ENCODE results near the gene SPINK2. TPM values are rescaled to one million over a fixed set of nuclear protein-coding genes. Genes with fewer than 3 reads are reported as not detected.
A peak's percentile ranks its signal among the peaks of the same experiment; 100 is the strongest.

Gene SPINK2, protein sequence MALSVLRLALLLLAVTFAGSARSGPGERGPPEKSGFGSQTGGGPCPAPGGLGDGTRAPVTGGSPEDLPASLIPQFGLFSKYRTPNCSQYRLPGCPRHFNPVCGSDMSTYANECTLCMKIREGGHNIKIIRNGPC
- 1 to 10 TPM; 5.0 to 7.9 TPM for total RNA-seq

DNA sequence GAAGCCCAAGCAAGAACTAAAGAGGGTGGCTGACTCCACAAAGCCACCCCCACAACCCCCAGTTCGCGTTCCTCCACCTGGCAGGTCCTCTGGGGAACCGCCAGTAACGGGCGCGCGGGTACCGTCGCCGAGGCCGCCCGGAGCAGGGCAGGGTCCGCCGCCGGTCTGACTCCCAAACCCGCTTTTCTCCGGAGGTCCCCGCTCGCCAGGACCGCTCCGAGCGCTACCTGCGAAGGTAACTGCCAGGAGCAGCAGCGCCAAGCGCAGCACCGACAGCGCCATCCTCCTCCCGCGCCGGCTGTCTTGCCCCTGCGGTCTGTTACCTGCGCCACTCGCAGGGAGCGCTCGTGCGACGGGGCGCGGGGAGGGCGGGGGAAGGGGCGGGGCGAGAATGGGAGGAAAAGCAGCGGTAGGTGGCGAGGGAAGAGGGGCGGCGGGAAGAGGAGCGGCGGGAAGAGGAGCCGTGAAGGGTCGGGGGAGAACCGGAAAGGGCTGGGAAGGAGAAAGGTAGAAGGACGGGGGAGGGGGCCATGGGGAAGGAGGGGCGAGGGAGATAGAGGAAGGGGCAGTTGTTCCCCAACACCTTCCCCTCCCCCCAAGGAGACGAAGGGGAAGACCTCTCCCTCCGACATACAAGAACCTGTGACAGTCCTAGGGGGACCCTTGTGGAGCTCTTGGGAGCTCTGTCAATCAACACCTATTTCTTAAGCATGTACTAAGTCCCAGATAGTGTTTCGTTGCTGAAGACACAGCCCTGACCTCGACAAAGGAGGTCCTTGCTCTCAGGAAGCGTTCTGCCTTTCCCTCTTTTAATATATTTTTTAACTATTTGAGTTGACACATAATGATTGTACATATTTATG, at the start of gene SPINK2:
Gene SPINK2 (minus strand): TSS at position 321 of the 863 bp plus-strand sequence. CDS start 39 bp downstream, at position 282.
- H3K4me1 Mint-ChIP-seq, result peaks cover 40% of the 10 kb centered on the region
- peak within 1 kb of the TSS; percentile 54 for H3K27ac Mint-ChIP-seq
- peaks cover 18% of the 10 kb centered on the region for H3K36me3 Mint-ChIP-seq (ENCODE audit: low read depth)
- peaks cover 8% of the 10 kb centered on the region for H3K9me3 Mint-ChIP-seq
- CTCF ChIA-PET, result interaction anchor here (0.8 to 1.4 kb wide), 4 partner anchors 14 to 153 kb away, joined by 3 read pairs; no protein-coding TSS in a partner anchor
- POLR2A ChIA-PET, result no interaction called here
- peak; percentile 75 for DNase-seq
- peaks cover 29% of the 10 kb centered on the region for H3K27me3 Mint-ChIP-seq
- H3K4me3 Mint-ChIP-seq, result peak within 1 kb of the TSS; percentile 72

DNA sequence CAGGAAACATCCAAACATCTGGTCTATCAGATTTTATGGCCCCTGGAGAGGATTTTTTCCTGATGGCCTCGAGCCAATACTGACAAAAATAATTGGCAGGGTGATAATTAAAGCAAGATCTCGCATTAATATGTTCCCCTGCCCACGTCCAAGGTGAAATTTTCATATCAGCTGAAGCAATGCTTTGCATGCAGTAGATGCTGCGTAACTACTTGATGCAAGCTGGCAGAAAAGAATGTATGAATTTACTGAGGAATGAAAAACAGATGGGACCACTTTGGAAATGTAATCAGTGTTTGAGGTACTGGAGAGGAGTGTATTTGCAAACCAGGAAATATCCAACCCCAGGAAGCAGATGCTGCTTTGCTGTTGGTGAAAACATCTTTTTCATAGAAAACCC, 49.4 kb upstream of the SPINK2 start:
- ChIA-PET POLR2A (no interaction called here), CTCF (interaction anchor here (1.6 kb wide), 1 partner anchor 9 kb away, joined by 4 read pairs; no protein-coding TSS in a partner anchor)
- Mint-ChIP-seq H3K4me3 (no peak overlapping the region), H3K27ac (no peak overlapping the region), H3K27me3 (peaks cover 4% of the 10 kb centered on the region), H3K36me3 (ENCODE audit: low read depth) (no peaks in the 10 kb centered on the region), H3K4me1 (peaks cover 8% of the 10 kb centered on the region), H3K9me3 (no peaks in the 10 kb centered on the region)
- no peak for DNase-seq

DNA sequence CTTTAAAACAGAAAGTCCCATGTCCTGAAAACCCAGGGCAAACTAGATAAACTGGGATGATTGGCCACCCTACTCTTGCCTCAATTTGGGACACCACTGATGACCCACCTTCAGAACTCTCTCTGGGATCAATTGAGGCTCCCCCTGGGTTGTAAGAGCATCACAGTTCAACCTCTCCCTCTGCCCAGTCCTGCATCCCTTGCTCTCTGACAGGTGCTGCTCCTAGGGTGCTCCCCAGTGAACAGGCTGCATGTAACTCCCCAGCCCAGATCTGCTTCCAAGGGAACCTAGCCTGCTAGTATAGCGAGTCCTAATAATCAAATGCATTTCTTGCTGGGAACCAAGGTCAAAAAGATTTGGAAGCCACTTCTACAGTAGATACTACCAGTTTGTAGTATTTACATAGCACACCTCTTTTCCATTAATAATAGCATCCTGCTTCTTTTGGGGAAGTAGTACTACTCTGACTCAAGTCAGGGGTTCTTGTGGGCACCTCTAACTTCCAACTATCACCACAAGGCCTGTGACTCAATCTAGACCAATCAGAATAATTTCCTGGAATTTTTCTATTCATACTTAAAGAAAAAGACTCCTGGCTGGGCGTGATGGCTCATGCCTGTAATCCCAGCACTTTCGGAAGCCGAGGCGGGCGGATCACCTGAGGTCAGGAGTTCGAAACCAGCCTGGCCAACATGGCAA, 42.1 kb upstream of the SPINK2 start:
- H3K4me1 Mint-ChIP-seq, result peaks cover 7% of the 10 kb centered on the region
- no peak overlapping the region for H3K27ac Mint-ChIP-seq
- no peaks in the 10 kb centered on the region for H3K9me3 Mint-ChIP-seq
- ChIA-PET CTCF (no interaction called here), POLR2A (no interaction called here)
- no peak for DNase-seq
- H3K27me3 Mint-ChIP-seq, result no peaks in the 10 kb centered on the region
- H3K4me3 Mint-ChIP-seq, result no peak overlapping the region
- no peaks in the 10 kb centered on the region for H3K36me3 Mint-ChIP-seq (ENCODE audit: low read depth)

DNA sequence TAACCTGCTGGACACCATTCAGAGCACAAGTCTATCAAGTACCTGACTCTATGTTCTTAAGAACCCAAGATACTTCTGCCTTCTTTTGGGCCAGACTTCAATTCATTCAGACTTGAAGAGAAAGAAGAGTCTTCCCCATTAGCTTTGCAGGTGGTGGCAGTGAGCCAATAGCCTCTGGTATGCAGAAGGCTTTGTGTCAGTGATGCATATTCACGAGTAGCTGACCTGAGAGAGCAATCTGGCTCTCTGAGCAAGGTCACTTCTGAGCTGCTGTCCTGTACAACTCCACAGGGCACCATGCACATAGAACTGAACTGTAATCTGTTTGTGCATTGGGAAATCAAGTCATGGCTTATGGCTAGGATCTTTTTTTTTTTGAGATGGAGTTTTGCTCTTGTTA, 39.9 kb upstream of the SPINK2 start:
- Mint-ChIP-seq H3K27ac (no peak overlapping the region), H3K27me3 (peaks cover 6% of the 10 kb centered on the region), H3K4me1 (peaks cover 7% of the 10 kb centered on the region), H3K36me3 (ENCODE audit: low read depth) (no peaks in the 10 kb centered on the region), H3K9me3 (no peaks in the 10 kb centered on the region), H3K4me3 (no peak overlapping the region)
- POLR2A ChIA-PET, result no interaction called here
- CTCF ChIA-PET, result interaction anchor here (0.6 to 1.8 kb wide), 2 partner anchors 10 to 88 kb away, joined by 3 to 4 read pairs; no protein-coding TSS in a partner anchor
- DNase-seq, result no peak

DNA sequence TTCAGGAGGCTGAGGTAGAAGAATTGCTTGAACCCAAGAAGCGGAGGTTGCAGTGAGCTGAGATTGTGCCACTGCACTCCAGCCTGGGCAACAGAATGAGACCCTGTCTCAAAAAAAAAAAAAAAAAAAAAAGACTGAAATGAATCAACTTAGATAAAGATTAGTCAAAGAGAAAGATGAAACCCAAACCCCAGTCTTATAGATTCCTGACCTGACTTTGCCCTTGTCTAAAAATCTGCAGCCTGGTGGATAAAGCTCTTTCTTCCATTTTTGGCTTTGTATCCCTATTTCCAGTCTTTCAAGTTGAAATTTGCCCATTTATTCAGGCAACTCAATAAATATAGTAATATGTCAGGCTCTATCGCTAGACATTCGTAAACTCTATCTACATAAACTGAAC, 39.3 kb upstream of the SPINK2 start:
- ChIA-PET POLR2A (no interaction called here), CTCF (interaction anchor here (0.6 to 1.8 kb wide), 3 partner anchors 11 to 241 kb away, joined by 3 to 4 read pairs (median 3); no protein-coding TSS in a partner anchor)
- peaks cover 8% of the 10 kb centered on the region for H3K27me3 Mint-ChIP-seq
- no peaks in the 10 kb centered on the region for H3K36me3 Mint-ChIP-seq (ENCODE audit: low read depth)
- H3K4me3 Mint-ChIP-seq, result no peak overlapping the region
- DNase-seq, result no peak
- no peak overlapping the region for H3K27ac Mint-ChIP-seq
- H3K9me3 Mint-ChIP-seq, result no peaks in the 10 kb centered on the region
- H3K4me1 Mint-ChIP-seq, result peaks cover 7% of the 10 kb centered on the region

DNA sequence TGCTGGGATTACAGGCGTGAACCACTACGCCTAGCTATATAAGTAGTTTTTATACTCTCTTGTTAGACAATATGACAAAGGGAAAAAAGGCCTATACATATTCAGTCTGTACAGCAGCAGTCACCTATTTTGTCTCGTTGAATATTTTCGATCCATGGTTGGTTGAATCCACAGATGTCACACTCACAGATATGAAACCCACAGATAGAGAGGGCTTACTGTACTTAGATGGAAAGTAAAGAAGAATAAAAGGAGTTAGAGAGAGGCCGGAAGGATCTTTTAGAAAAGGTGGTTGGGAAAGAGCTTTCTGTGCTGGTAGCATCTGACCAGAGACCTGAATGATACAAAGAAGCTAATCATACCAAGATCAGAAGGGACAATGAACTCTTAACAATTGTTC, 38.3 kb upstream of the SPINK2 start:
- Mint-ChIP-seq H3K27ac (no peak overlapping the region), H3K9me3 (no peaks in the 10 kb centered on the region), H3K4me1 (peaks cover 7% of the 10 kb centered on the region), H3K4me3 (no peak overlapping the region), H3K36me3 (ENCODE audit: low read depth) (no peaks in the 10 kb centered on the region), H3K27me3 (peaks cover 8% of the 10 kb centered on the region)
- POLR2A ChIA-PET, result no interaction called here
- CTCF ChIA-PET, result interaction anchor here (1.0 to 1.2 kb wide), 2 partner anchors 8 to 22 kb away, joined by 3 read pairs; no protein-coding TSS in a partner anchor
- no peak for DNase-seq

DNA sequence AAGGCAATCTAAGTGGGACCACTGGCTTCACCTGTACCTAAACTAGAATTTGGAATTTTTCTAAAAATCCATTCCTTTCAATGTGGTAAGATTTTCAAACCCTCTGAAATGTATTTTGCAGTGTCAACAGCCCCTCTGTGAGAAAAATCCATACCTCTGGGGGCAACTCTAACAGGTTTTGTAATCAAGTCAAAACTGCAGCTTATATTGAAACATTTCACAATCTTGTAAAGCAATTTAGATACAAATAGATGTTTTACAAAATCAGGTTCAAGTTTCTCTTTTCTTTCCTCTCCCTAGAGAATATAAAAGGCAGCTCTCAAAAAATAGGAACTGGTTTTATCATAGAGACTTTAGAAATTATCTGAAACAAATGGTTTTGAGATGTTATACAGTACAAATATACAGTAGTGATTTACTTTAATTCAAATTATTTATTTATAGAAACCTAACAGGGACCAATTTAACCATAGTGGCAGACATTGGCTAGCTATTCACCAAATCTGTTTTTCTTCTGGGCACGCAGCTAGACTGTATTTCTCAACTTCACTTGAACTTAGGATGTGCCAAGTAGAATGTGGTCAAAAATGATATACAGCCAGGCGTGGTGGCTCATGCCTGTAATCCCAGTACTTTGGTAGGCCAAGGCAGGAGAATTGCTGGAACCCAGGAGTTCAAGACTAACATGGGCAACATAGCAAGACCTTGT, 36.3 kb upstream of the SPINK2 start:
- POLR2A ChIA-PET, result no interaction called here
- Mint-ChIP-seq H3K27ac (no peak overlapping the region), H3K36me3 (ENCODE audit: low read depth) (no peaks in the 10 kb centered on the region), H3K27me3 (peaks cover 8% of the 10 kb centered on the region), H3K4me3 (no peak overlapping the region), H3K9me3 (no peaks in the 10 kb centered on the region), H3K4me1 (peaks cover 1% of the 10 kb centered on the region)
- CTCF ChIA-PET, result interaction anchor here (0.6 to 1.3 kb wide), 3 partner anchors 11 to 548 kb away, joined by 3 to 4 read pairs (median 3); no protein-coding TSS in a partner anchor
- no peak for DNase-seq

DNA sequence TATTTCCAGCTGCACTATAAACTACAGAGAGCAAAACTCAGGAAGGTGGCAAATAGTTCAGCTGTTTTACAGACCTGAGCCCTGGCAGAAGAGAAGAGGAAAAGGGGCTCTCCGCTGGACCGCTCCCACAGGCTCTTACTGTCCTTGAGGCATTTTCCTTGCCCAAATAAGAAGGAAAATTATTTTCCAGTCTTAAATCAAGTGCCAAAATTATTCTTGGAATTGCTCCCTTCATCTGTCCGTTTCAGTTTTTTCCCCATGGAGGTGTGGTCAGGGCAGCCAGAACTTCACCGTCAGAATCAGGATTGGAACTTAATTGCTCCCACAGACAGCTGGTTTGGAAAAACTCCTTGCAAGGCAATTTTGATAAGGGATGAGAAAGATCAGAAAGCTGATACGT, 35.2 kb upstream of the SPINK2 start:
- no peak overlapping the region for H3K4me3 Mint-ChIP-seq
- H3K36me3 Mint-ChIP-seq (ENCODE audit: low read depth), result no peaks in the 10 kb centered on the region
- no peaks in the 10 kb centered on the region for H3K9me3 Mint-ChIP-seq
- no peak overlapping the region for H3K27ac Mint-ChIP-seq
- peaks cover 1% of the 10 kb centered on the region for H3K4me1 Mint-ChIP-seq
- no peak for DNase-seq
- peaks cover 8% of the 10 kb centered on the region for H3K27me3 Mint-ChIP-seq
- CTCF ChIA-PET, result interaction anchor here (0.6 kb wide), 1 partner anchor 1080 kb away, joined by 3 read pairs; no protein-coding TSS in a partner anchor
- POLR2A ChIA-PET, result no interaction called here

DNA sequence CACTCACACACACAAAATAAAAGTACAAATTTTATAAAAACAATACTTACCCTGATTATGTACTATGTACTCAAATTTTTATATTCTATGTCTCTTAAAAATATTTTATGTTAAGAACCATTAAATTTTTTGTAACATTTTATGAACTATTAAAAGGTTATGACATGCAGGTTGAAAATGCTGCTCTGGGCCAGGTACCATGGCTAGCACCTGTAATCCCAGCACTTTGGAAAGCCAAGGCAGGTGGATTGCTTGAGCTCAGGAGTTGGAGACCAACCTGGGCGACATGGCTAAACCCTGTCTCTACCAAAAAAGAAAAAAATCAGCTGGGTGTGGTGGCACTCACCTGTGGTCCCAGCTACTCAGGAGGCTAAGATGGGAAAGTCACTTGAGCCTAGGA, 29.4 kb upstream of the SPINK2 start:
- no peaks in the 10 kb centered on the region for H3K4me1 Mint-ChIP-seq
- CTCF ChIA-PET, result no interaction called here
- DNase-seq, result no peak
- POLR2A ChIA-PET, result no interaction called here
- H3K27me3 Mint-ChIP-seq, result peaks cover 4% of the 10 kb centered on the region
- no peaks in the 10 kb centered on the region for H3K36me3 Mint-ChIP-seq (ENCODE audit: low read depth)
- H3K9me3 Mint-ChIP-seq, result no peaks in the 10 kb centered on the region
- no peak overlapping the region for H3K4me3 Mint-ChIP-seq
- H3K27ac Mint-ChIP-seq, result no peak overlapping the region

DNA sequence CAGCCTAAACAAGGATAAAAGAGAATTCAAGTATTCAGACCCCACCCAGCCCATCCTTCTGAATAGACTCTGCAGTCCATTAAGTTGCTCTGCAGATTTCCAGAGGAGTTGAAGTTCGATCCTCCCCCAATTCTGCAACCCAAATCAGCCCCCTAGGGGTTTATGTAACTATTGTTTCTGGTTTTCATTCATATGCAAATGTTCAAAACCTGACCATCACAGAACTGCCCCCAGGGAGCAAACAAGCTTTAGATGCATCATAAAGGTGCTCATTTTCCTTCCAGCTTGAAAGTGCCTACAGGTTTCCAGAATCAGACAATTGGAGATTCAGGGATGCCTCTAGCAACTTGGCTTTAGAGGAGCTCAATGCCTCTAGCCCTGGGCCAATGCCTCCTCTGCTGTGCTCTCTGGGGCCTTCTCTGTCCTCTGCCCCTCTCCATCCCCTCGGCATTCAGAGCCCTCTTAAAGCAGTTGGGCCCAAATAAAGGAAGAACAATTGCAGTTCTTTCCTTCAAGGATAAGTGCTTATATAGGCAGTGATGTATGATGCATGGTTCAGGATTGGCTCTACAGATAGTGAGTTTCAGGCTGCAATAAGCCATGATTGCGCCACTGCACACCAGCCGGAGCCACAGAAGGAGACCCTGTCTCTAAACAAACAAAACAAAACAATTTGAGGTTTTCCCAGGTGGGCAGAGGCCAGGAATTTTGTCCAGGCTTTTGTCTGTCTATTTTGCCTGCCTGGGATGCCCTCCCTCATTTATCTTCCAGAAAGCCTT, 23.5 kb upstream of the SPINK2 start:
- Mint-ChIP-seq H3K36me3 (ENCODE audit: low read depth) (no peaks in the 10 kb centered on the region), H3K27me3 (peaks cover 3% of the 10 kb centered on the region), H3K27ac (no peak overlapping the region), H3K4me3 (no peak overlapping the region), H3K4me1 (no peaks in the 10 kb centered on the region), H3K9me3 (no peaks in the 10 kb centered on the region)
- CTCF ChIA-PET, result interaction anchor here (0.9 kb wide), 1 partner anchor 8 kb away, joined by 6 read pairs; no protein-coding TSS in a partner anchor
- DNase-seq, result no peak
- POLR2A ChIA-PET, result no interaction called here

DNA sequence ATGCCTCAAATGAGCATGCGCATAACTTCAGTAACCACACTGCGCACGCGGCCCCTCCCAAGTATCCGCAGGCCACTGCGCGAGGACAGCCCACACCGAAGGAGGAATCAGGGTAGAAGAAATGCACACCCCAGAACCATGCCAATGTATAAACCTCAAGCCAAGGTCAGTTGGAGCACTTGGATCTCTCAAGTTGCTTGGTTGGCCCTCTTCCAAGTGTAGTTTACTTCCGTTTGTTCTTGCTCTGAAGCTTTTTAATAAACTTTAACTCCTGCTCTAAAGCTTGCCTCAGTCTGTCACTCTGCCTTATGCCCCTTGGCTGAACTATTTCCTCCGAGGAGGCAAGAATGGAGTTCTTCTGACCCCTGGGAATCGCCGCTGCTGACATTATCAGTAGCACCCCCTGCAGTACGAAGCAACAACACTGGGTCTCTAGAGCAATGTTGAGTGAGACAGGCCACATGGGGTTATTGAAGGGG, 22.0 kb upstream of the SPINK2 start:
- POLR2A ChIA-PET, result no interaction called here
- Mint-ChIP-seq H3K4me3 (no peak overlapping the region), H3K27me3 (peaks cover 3% of the 10 kb centered on the region), H3K9me3 (no peaks in the 10 kb centered on the region), H3K36me3 (ENCODE audit: low read depth) (no peaks in the 10 kb centered on the region), H3K4me1 (no peaks in the 10 kb centered on the region), H3K27ac (no peak overlapping the region)
- CTCF ChIA-PET, result interaction anchor here (1.3 kb wide), 1 partner anchor 24 kb away, joined by 4 read pairs; no protein-coding TSS in a partner anchor
- no peak for DNase-seq

DNA sequence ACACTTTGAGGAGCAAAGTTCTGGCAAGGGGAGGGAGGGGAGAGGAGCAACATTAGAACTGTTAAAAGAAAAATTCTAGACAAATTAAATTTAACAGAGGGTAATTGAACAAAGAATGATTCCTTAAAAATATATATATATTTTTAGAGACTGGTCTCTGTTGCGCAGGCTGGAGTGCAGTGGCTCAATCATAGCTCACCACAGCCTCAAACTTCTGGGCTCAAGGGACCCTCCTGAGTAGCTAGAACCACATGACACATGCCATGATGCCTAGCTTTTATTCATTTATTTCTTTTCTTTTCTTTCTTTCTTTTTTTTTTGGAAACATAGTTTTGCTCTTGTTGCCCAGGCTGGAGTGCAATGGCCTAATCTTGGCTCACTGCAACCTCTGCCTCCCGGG, 19.1 kb upstream of the SPINK2 start:
- ChIA-PET CTCF (interaction anchor here (0.6 to 1.1 kb wide), 3 partner anchors 9 to 938 kb away, joined by 3 to 5 read pairs (median 5); no protein-coding TSS in a partner anchor), POLR2A (no interaction called here)
- Mint-ChIP-seq H3K4me3 (no peak overlapping the region), H3K36me3 (ENCODE audit: low read depth) (no peaks in the 10 kb centered on the region), H3K27me3 (no peaks in the 10 kb centered on the region), H3K9me3 (no peaks in the 10 kb centered on the region), H3K4me1 (peaks cover 11% of the 10 kb centered on the region), H3K27ac (no peak overlapping the region)
- DNase-seq, result no peak
